SU-DHL-6 (cell line): Measurements from ENCODE around the gene RHBG.

ENCODE experiments used
- EZH2phosphoT487 ChIP-seq: fragments of 200-600 bp; sonication (generic), shearing (Covaris generic); conservative IDR thresholded peaks from 2 replicates; pipeline ENCODE4 v1.6.1; 2018; ENCODE audit warnings: mild to moderate bottlenecking, antibody characterized with exemption, low read length, moderate library complexity, mixed read lengths
- TF ChIP-seq, protein P1 (sequence below): fragments of 200-600 bp; sonication (generic); IDR thresholded peaks from one replicate; pipeline ENCODE4 v1.5.1; 2017; ENCODE audit warnings: antibody characterized with exemption, mild to moderate bottlenecking, low read length, moderate library complexity; ENCODE audit not compliant: insufficient read depth, poor library complexity, severe bottlenecking

DNA sequence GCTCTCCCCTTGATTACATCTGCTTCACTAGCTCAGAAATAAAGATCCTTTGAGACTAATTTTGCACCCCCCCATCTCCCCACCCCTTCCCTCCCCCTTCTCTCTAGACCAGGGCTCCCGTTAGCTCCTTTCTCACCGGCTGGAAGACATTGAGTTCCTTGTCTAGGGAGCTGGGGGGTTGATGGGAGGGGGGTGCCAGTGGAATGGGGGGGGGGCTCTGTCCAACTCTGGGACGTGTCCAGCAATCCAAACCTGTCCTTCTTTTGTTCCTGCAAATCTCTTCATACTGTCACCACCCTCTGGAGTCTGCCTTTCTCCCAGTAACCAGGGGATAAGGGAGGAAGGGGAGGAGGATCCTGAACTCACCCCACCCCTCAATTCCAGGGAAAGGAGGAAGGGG, 61.9 kb downstream of the RHBG start:
- no peak for TF ChIP-seq EZH2phosphoT487
- TF ChIP-seq, protein P1, sequence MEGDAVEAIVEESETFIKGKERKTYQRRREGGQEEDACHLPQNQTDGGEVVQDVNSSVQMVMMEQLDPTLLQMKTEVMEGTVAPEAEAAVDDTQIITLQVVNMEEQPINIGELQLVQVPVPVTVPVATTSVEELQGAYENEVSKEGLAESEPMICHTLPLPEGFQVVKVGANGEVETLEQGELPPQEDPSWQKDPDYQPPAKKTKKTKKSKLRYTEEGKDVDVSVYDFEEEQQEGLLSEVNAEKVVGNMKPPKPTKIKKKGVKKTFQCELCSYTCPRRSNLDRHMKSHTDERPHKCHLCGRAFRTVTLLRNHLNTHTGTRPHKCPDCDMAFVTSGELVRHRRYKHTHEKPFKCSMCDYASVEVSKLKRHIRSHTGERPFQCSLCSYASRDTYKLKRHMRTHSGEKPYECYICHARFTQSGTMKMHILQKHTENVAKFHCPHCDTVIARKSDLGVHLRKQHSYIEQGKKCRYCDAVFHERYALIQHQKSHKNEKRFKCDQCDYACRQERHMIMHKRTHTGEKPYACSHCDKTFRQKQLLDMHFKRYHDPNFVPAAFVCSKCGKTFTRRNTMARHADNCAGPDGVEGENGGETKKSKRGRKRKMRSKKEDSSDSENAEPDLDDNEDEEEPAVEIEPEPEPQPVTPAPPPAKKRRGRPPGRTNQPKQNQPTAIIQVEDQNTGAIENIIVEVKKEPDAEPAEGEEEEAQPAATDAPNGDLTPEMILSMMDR = no peak
